ENCODE data around the gene CARMIL1.
"Not testable (repeated sequence)": the region's sequence is repeated elsewhere in the genome, so short reads cannot be mapped to it uniquely, and the experiment has no call there.

CARMIL1 gene

DNA sequence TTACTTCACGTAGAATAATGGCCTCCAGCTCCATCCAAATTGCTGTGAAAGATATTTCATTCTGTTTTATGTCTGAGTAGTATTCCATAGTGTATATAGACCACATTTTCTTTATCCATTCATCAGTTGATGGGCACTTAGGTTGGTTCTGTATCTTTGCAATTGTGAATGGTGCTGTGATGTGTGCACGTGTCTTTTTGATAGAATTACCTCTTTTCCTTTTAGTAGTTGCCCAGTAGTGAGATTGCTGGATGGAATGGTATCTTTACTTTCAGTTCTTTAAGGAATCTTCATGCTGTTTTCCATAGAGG, 91.8 kb downstream of the CARMIL1 start:
- Histone ChIP-seq H3K27me3 (ENCODE audit: insufficient read depth, poor library complexity, severe bottlenecking) (no peaks in the 10 kb centered on the region), H3K9me3 (ENCODE audit: severe bottlenecking) (peaks cover 3% of the 10 kb centered on the region), H3K36me3 (ENCODE audit: low read depth) (no peaks in the 10 kb centered on the region), H3K4me1 (ENCODE audit: insufficient read depth, poor library complexity, severe bottlenecking) (peaks cover 7% of the 10 kb centered on the region), H3K4me3 (ENCODE audit: severe bottlenecking) (no peak overlapping the region), H3K27ac (ENCODE audit: poor library complexity, severe bottlenecking) (no peak overlapping the region)
- TF ChIP-seq, protein P1, sequence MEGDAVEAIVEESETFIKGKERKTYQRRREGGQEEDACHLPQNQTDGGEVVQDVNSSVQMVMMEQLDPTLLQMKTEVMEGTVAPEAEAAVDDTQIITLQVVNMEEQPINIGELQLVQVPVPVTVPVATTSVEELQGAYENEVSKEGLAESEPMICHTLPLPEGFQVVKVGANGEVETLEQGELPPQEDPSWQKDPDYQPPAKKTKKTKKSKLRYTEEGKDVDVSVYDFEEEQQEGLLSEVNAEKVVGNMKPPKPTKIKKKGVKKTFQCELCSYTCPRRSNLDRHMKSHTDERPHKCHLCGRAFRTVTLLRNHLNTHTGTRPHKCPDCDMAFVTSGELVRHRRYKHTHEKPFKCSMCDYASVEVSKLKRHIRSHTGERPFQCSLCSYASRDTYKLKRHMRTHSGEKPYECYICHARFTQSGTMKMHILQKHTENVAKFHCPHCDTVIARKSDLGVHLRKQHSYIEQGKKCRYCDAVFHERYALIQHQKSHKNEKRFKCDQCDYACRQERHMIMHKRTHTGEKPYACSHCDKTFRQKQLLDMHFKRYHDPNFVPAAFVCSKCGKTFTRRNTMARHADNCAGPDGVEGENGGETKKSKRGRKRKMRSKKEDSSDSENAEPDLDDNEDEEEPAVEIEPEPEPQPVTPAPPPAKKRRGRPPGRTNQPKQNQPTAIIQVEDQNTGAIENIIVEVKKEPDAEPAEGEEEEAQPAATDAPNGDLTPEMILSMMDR (IDR thresholded peaks at IDR 0.05; ENCODE audit: poor library complexity, severe bottlenecking) = no peak
- ATAC-seq (ENCODE audit: low read depth) (no peak), DNase-seq (ENCODE audit: low spot score) (no peak)

DNA sequence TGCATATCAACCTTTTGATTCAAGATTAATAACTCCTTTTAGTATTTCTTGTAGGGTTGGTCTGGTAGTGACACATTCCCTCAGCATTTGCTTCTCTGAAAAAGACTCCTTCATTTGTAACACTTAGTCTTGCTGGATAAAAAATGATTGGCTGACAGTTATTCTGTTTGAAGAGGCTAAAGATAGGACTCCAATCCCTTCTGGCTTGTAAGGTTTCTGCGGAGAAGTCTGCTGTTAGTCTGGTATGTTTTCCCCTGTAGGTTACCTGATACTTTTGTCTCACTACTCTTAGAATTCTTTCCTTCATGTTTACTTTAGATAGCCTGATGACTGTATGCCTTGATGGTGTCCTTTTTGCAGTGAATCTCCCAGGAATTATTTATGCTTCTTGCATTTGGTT, 96.0 kb downstream of the CARMIL1 start:
- Histone ChIP-seq H3K9me3 (ENCODE audit: severe bottlenecking) (peaks cover 3% of the 10 kb centered on the region), H3K27ac (ENCODE audit: poor library complexity, severe bottlenecking) (no peak overlapping the region), H3K36me3 (ENCODE audit: low read depth) (no peaks in the 10 kb centered on the region), H3K4me1 (ENCODE audit: insufficient read depth, poor library complexity, severe bottlenecking) (peaks cover 2% of the 10 kb centered on the region), H3K4me3 (ENCODE audit: severe bottlenecking) (no peak overlapping the region), H3K27me3 (ENCODE audit: insufficient read depth, poor library complexity, severe bottlenecking) (no peaks in the 10 kb centered on the region)
- TF ChIP-seq, protein P1 (IDR thresholded peaks at IDR 0.05; ENCODE audit: poor library complexity, severe bottlenecking) = no peak
- ATAC-seq (ENCODE audit: low read depth) (no peak), DNase-seq (ENCODE audit: low spot score) (no peak)

DNA sequence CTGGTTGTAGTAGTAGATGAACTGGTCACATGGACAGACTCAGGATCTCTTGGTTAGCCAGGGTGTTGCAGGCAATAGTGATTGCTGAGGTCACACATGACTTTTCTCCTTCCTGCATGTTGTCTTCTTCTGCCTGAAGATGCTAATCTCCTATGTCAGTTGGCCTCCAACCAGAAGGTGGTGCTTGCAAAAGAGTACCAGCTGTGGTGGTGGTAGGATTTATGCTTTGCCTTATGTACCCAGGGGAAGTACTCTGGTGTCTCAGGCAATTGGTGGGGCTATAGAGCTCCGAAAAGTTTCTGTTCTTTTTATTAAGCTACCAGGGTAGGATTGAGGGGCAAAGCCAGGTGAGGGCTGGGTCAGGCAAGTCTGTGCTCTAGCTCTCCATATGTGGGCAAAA, 98.5 kb downstream of the CARMIL1 start:
- no peak for ATAC-seq (ENCODE audit: low read depth)
- Histone ChIP-seq H3K4me3 (ENCODE audit: severe bottlenecking) (no peak overlapping the region), H3K9me3 (ENCODE audit: severe bottlenecking) (peaks cover 3% of the 10 kb centered on the region), H3K36me3 (ENCODE audit: low read depth) (no peaks in the 10 kb centered on the region), H3K27ac (ENCODE audit: poor library complexity, severe bottlenecking) (no peak overlapping the region), H3K27me3 (ENCODE audit: insufficient read depth, poor library complexity, severe bottlenecking) (no peaks in the 10 kb centered on the region), H3K4me1 (ENCODE audit: insufficient read depth, poor library complexity, severe bottlenecking) (peaks cover 2% of the 10 kb centered on the region)
- TF ChIP-seq, protein P1 (IDR thresholded peaks at IDR 0.05; ENCODE audit: poor library complexity, severe bottlenecking) = no peak
- no peak for DNase-seq (ENCODE audit: low spot score)

DNA sequence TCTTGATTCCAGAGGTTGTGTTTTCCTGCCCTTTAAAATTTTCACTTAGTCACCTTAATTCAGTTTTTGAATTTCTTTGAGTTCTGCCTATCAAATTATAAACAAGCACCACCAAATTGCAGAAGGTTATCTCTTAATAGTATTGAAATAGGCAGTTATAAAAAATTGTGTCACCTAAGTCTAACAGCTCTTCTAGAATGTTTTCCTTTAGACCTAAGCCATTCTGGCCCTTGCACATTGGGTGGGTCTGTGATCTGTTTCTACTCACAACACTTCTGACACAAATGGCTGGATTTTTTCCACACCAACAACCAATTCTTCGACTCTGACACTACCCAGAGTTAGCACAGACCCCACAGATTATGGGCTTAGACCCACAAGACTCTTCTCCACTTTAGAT, 101.9 kb downstream of the CARMIL1 start:
- ATAC-seq (ENCODE audit: low read depth) (no peak), DNase-seq (ENCODE audit: low spot score) (no peak)
- H3K36me3 ChIP-seq (ENCODE audit: low read depth) = no peaks in the 10 kb centered on the region
- no peaks in the 10 kb centered on the region for H3K4me1 ChIP-seq (ENCODE audit: insufficient read depth, poor library complexity, severe bottlenecking)
- no peaks in the 10 kb centered on the region for H3K27me3 ChIP-seq (ENCODE audit: insufficient read depth, poor library complexity, severe bottlenecking)
- H3K27ac ChIP-seq (ENCODE audit: poor library complexity, severe bottlenecking) = no peak overlapping the region
- no peaks in the 10 kb centered on the region for H3K9me3 ChIP-seq (ENCODE audit: severe bottlenecking)
- TF ChIP-seq, protein P1 (IDR thresholded peaks at IDR 0.05; ENCODE audit: poor library complexity, severe bottlenecking) = no peak
- no peak overlapping the region for H3K4me3 ChIP-seq (ENCODE audit: severe bottlenecking)

DNA sequence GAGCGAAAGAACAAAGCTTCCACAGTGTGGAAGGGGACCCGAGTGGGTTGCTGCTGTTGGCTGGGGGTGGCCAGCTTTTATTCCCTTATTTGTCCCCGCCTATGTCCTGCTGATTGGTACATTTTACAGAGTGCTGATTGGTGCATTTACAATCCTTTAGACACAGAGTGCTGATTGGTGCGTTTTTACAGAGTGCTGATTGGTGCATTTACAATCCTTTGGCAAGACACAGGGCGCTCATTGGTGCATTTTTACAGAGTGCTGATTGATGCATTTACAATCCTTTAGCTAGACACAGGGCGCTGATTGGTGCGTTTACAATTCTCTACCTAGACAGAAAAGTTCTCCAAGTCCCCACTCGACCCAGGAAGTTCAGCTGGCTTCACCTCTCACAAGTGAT, 103.3 kb downstream of the CARMIL1 start:
- not testable (repeated sequence) for DNase-seq (ENCODE audit: low spot score); H3K4me1 ChIP-seq (ENCODE audit: insufficient read depth, poor library complexity, severe bottlenecking); H3K27me3 ChIP-seq (ENCODE audit: insufficient read depth, poor library complexity, severe bottlenecking); H3K27ac ChIP-seq (ENCODE audit: poor library complexity, severe bottlenecking); H3K9me3 ChIP-seq (ENCODE audit: severe bottlenecking); H3K4me3 ChIP-seq (ENCODE audit: severe bottlenecking); H3K36me3 ChIP-seq (ENCODE audit: low read depth); ATAC-seq (ENCODE audit: low read depth)
